ENCODE data around the gene PPP4R2. TPM values are rescaled to one million over a fixed set of nuclear protein-coding genes. Genes with fewer than 3 reads are reported as not detected.

PPP4R2 gene
- total and polyA plus RNA-seq, 2 of the 8 experiments (the other 6 are each of a cell fraction or from before 2014, with no cell fraction given): 11.5 to 89.9 TPM

DNA sequence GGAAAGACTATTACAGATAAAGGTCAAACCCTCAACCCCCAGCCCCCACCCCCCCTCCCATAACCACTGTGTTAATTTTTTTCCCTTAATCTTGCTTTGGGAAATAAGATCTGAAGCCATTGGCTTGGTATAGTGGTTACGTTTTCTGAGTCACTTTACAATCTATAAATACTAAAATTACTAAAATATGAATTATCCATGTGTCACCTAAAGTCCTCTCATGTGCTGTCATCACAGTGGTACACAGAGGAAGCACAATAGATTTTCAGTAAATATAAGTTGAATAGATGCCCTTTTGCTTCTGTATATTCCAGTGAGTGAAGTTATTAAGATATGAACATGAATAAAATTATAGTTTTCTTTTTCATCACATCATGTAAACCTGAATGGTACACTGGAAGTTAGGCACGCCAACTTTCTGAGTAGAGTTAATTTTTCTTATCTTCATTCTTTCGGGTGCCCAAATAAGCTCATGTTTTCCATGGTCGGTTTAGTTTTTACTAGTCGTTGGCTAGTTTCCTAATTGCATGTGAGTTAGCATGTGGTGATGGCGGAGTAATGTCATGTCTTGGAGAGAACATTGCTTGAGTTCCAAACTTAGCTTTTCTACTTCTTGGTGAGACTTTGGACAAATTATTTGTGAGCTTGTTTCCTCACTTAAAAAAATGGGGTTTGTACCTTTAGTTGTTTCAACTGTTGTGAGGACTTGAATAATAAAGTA is 11.5 kb downstream of the PPP4R2 start:
- H2AK5ac ChIP-seq (ENCODE audit: low read depth, low read length): no peak overlapping the region
- H3K4me2 ChIP-seq (ENCODE audit: insufficient read depth in 1 of 2, low read depth in 2 of 2, low read length in 2 of 2): no peak overlapping the region
- no peak overlapping the region for H2BK120ac ChIP-seq (replicated peaks; ENCODE audit: low read depth, low read length)
- H3K4me1 ChIP-seq (replicated peaks in 1 of 4; ENCODE audit: control insufficient read depth in 3 of 4, insufficient read depth in 4 of 4, low read length in 3 of 4): no peaks in the 10 kb centered on the region; a peak in 1 of 7 replicates
- no peaks in the 10 kb centered on the region for H3K9me3 ChIP-seq (ENCODE audit: insufficient read depth in 2 of 2, low read depth in 1 of 2, low read length in 1 of 2)
- H3K79me1 ChIP-seq (ENCODE audit: low read depth, low read length): no peaks in the 10 kb centered on the region; the same call in 1 of the 2 replicates
- H3K27me3 ChIP-seq (replicated peaks in 1 of 4; ENCODE audit: control insufficient read depth in 3 of 4, extremely low read depth in 1 of 4, insufficient read depth in 3 of 4, low read length in 3 of 4): no peaks in the 10 kb centered on the region
- WGBS, 2 experiments (ENCODE audit: extremely low coverage in 1 of 2, insufficient coverage in 1 of 2, insufficient read length in 1 of 2, insufficient replicate concordance in 2 of 2, low coverage in 1 of 2, low lambda C conversion rate in 2 of 2, missing lambda C conversion rate in 1 of 2): 87% methylated on average over 6 of the region's 6 CpGs; no CpG with 5 or more reads in 1 of the 2 experiments
- no peak overlapping the region for H3K18ac ChIP-seq (ENCODE audit: extremely low read depth, low read length)
- H2BK15ac ChIP-seq (ENCODE audit: low read length): no peak overlapping the region
- H3K23ac ChIP-seq (ENCODE audit: insufficient read length): no peak overlapping the region
- H4K5ac ChIP-seq (ENCODE audit: insufficient read length, low read depth, low read length): no peak overlapping the region
- ChIA-PET CTCF (ENCODE audit: partially characterized antibody) (interaction anchor here (1.2 to 1.4 kb wide), 2 partner anchors 12 to 48 kb away, joined by 3 read pairs; no protein-coding TSS in a partner anchor), POLR2A (ENCODE audit: partially characterized antibody) (interaction anchor here (1.0 to 2.2 kb wide), 8 partner anchors 8 to 48 kb away, joined by 3 to 8 read pairs (median 4); partner anchors contain the start of gene PPP4R2)
- no peak overlapping the region for H3K4me3 ChIP-seq (ENCODE audit: extremely low read depth in 1 of 4, insufficient read depth in 2 of 4, low read depth in 3 of 4, low read length in 4 of 4)
- H3K56ac ChIP-seq (replicated peaks; ENCODE audit: insufficient read length, low read depth, low read length): no peak overlapping the region
- FAIRE-seq (no peak), DNase-seq (ENCODE audit: low read depth in 1 of 2, low spot score in 2 of 2) (no peak)
- peaks cover 23 to 41% of the 10 kb centered on the region in 2 experiments for H4K20me1 ChIP-seq (replicated peaks in 1 of 2; ENCODE audit: control insufficient read depth in 1 of 2, insufficient read depth in 2 of 2, low read length in 2 of 2)
- H3K9ac ChIP-seq (replicated peaks in 1 of 4; ENCODE audit: extremely low read depth in 1 of 4, low read depth in 3 of 4, low read length in 3 of 4): no peak overlapping the region
- no peak overlapping the region for H2BK5ac ChIP-seq (ENCODE audit: low read depth, low read length)
- H3K14ac ChIP-seq (ENCODE audit: insufficient read length): no peak overlapping the region
- H3K79me2 ChIP-seq (ENCODE audit: control insufficient read depth in 1 of 2, insufficient read depth in 2 of 2, low read length in 2 of 2): peaks cover 69 to 100% of the 10 kb centered on the region in 2 experiments
- no peak overlapping the region for H2AFZ ChIP-seq (ENCODE audit: low read length)
- H4K8ac ChIP-seq (ENCODE audit: extremely low read depth, insufficient read depth, low read length): no peak overlapping the region
- H3K27ac ChIP-seq (ENCODE audit: low read depth, low read length): no peak overlapping the region
- H2BK20ac ChIP-seq (ENCODE audit: low read length): no peak overlapping the region
- no peak overlapping the region for H4K91ac ChIP-seq (replicated peaks; ENCODE audit: insufficient read length, low read length)
- peaks cover 2 to 24% (median 5%) of the 10 kb centered on the region in 4 experiments; a peak in 6 of 8 replicates for H3K36me3 ChIP-seq (ENCODE audit: control insufficient read depth in 2 of 4, insufficient read depth in 4 of 4, low read length in 3 of 4)
- H3K4ac ChIP-seq (replicated peaks; ENCODE audit: insufficient read length, low read depth, low read length): no peak overlapping the region
- no peak overlapping the region for H2BK12ac ChIP-seq (ENCODE audit: low read depth, low read length)
- no peaks in the 10 kb centered on the region; the same call in 1 of the 2 replicates for H3K23me2 ChIP-seq (ENCODE audit: low read depth, low read length)
- no peak for TF ChIP-seq JUN (IDR thresholded peaks at IDR 0.05; ENCODE audit: low read depth, low read length)
- TF ChIP-seq ASH2L (IDR thresholded peaks at IDR 0.05; ENCODE audit: low read length): no peak
- TF ChIP-seq, protein P1, sequence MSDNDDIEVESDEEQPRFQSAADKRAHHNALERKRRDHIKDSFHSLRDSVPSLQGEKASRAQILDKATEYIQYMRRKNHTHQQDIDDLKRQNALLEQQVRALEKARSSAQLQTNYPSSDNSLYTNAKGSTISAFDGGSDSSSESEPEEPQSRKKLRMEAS (IDR thresholded peaks at IDR 0.05): no peak
- no peak for TF ChIP-seq CBX8 (IDR thresholded peaks at IDR 0.05; ENCODE audit: borderline replicate concordance, low read depth, low read length)
- TF ChIP-seq SP2 (IDR thresholded peaks at IDR 0.05; ENCODE audit: low read length): no peak
- no peak for TF ChIP-seq RFX5 (IDR thresholded peaks at IDR 0.05; ENCODE audit: borderline replicate concordance, low read depth, low read length)
- TF ChIP-seq CEBPB (IDR thresholded peaks at IDR 0.05; ENCODE audit: low read depth, low read length): no peak
- TF ChIP-seq, protein P2, sequence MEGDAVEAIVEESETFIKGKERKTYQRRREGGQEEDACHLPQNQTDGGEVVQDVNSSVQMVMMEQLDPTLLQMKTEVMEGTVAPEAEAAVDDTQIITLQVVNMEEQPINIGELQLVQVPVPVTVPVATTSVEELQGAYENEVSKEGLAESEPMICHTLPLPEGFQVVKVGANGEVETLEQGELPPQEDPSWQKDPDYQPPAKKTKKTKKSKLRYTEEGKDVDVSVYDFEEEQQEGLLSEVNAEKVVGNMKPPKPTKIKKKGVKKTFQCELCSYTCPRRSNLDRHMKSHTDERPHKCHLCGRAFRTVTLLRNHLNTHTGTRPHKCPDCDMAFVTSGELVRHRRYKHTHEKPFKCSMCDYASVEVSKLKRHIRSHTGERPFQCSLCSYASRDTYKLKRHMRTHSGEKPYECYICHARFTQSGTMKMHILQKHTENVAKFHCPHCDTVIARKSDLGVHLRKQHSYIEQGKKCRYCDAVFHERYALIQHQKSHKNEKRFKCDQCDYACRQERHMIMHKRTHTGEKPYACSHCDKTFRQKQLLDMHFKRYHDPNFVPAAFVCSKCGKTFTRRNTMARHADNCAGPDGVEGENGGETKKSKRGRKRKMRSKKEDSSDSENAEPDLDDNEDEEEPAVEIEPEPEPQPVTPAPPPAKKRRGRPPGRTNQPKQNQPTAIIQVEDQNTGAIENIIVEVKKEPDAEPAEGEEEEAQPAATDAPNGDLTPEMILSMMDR (IDR thresholded peaks at IDR 0.05; ENCODE audit: control extremely low read depth in 1 of 3, insufficient read depth in 1 of 3, low read depth in 1 of 3, low read length in 3 of 3): no peak
- TF ChIP-seq CREB1 (IDR thresholded peaks at IDR 0.05): no peak
- no peak for TF ChIP-seq SIX5 (IDR thresholded peaks at IDR 0.05; ENCODE audit: low read depth, low read length)

Measured in H1 (cell line).